G401.6 (cell line): ENCODE results near the gene RND2.

Experiments
- FAIRE-seq: peaks from 2 replicates; lab custom pipeline; 2012; peaks lifted over from hg19 to GRCh38; lab: Jason Lieb, UNC

Gene RND2

GRCh38 chr17:43079641-43080302 lies 54.7 kb downstream of the RND2 start:
- FAIRE-seq, result no peak
